Prostate gland (tissue), 2 donors: ENCODE measurements around the gene MYLK4.
"Not testable (repeated sequence)": the region's sequence is repeated elsewhere in the genome, so short reads cannot be mapped to it uniquely, and the experiment has no call there.

Source experiments
- CTCF ChIP-seq, 4 experiments: fragments of 200-600 bp in 2 of 4; fragments of 450-650 bp in 2 of 4; sonication (generic) in 2 of 4; IDR thresholded peaks; 1 replicate in 3 of 4; 2 replicates in 1 of 4; pipeline ENCODE4 v1.5.1; 2016 to 2019; ENCODE audit warnings: antibody characterized with exemption in 4 of 4, mild to moderate bottlenecking in 2 of 4, moderate library complexity in 2 of 4
- POLR2A ChIP-seq: fragments of 450-650 bp; IDR thresholded peaks from one replicate; pipeline ENCODE4 v1.6.1; 2016; ENCODE audit warnings: antibody characterized with exemption, mild to moderate bottlenecking
- POLR2AphosphoS5 ChIP-seq: sonication (generic); formaldehyde crosslinking; IDR thresholded peaks from one replicate; pipeline ENCODE4 v1.6.1; 2017; ENCODE audit warnings: antibody characterized with exemption

GRCh38 chr6:2762868-2763267 lies 12.1 kb upstream of the MYLK4 start:
- not testable (repeated sequence) for TF ChIP-seq CTCF (IDR thresholded peaks at IDR 0.05); POLR2A; POLR2AphosphoS5
